GM18517 (cell line): ENCODE results near the gene SNIP1.
"Not testable (repeated sequence)": the region's sequence is repeated elsewhere in the genome, so short reads cannot be mapped to it uniquely, and the experiment has no call there.

ENCODE experiments used
- ATAC-seq: cut with Tn5 transposase; IDR thresholded peaks from one replicate; pipeline ENCODE4 v1.9.1; 2021; ENCODE audit warnings: mild to moderate bottlenecking, moderate library complexity; ENCODE audit not compliant: unreplicated experiment

Gene SNIP1

GRCh38 chr1:37553927-37554808 is at the start of gene SNIP1:
TSS of gene SNIP1 (minus strand) at chr1:37554293. CDS start at chr1:37554229, 64 bp downstream.
- peak; percentile 81 for ATAC-seq

GRCh38 chr1:37602750-37603694 is 48.9 kb upstream of the SNIP1 start:
- ATAC-seq = no peak

GRCh38 chr1:37601441-37601840 is 47.3 kb upstream of the SNIP1 start:
- ATAC-seq = no peak

- no peak for ATAC-seq
Observed at GRCh38 chr1:37599940-37600339, 45.8 kb upstream of the SNIP1 start.

- no peak for ATAC-seq
Observed at GRCh38 chr1:37596182-37596667, 42.1 kb upstream of the SNIP1 start.

- ATAC-seq = peak; percentile 81
Observed at GRCh38 chr1:37595440-37596181, 41.5 kb upstream of the SNIP1 start, which contains the start of gene GNL2. TSS of gene GNL2 (minus strand) at chr1:37595937. CDS start at chr1:37595822, 115 bp downstream.

- ATAC-seq = no peak
Observed at GRCh38 chr1:37593726-37594125, 39.6 kb upstream of the SNIP1 start.

GRCh38 chr1:37588939-37589338 is 34.8 kb upstream of the SNIP1 start:
- ATAC-seq = no peak

- not testable (repeated sequence) for ATAC-seq
Observed at GRCh38 chr1:37584544-37584943, 30.5 kb upstream of the SNIP1 start.

GRCh38 chr1:37575692-37576091 is 21.6 kb upstream of the SNIP1 start:
- no peak for ATAC-seq

- ATAC-seq = no peak
Observed at GRCh38 chr1:37574834-37575480, 20.9 kb upstream of the SNIP1 start.

- no peak for ATAC-seq
Observed at GRCh38 chr1:37570528-37571334, 16.6 kb upstream of the SNIP1 start.

GRCh38 chr1:37567023-37567422 is 12.9 kb upstream of the SNIP1 start:
- ATAC-seq = no peak

- ATAC-seq = no peak
Observed at GRCh38 chr1:37564892-37565291, 10.8 kb upstream of the SNIP1 start.

GRCh38 chr1:37562984-37563383 is 8.9 kb upstream of the SNIP1 start:
- no peak for ATAC-seq

- no peak for ATAC-seq
Observed at GRCh38 chr1:37561133-37562132, 7.3 kb upstream of the SNIP1 start.

- ATAC-seq = no peak
Observed at GRCh38 chr1:37560401-37561132, 6.5 kb upstream of the SNIP1 start.
